CD4-positive, alpha-beta T cell treated with Interleukin-6 for 4 hours (primary cell): ENCODE measurements around the gene GRAMD1A.
A peak's percentile ranks its signal among the peaks of the same experiment; 100 is the strongest.
"Not testable (repeated sequence)": the region's sequence is repeated elsewhere in the genome, so short reads cannot be mapped to it uniquely, and the experiment has no call there.

Experiments used
- DNase-seq: peaks from one replicate; pipeline ENCODE4 v3.0.0-alpha.2; 2020; ENCODE audit warnings: mixed read lengths

GRAMD1A gene

GRCh38 chr19:35038623-35039512, 38.7 kb downstream of the GRAMD1A start:
- no peak for DNase-seq

GRCh38 chr19:35039881-35040825, 40.0 kb downstream of the GRAMD1A start:
- peak; percentile 31 for DNase-seq

GRCh38 chr19:35040826-35041547, 40.9 kb downstream of the GRAMD1A start:
- DNase-seq, result peak; percentile 60

GRCh38 chr19:35041548-35042055, 41.5 kb downstream of the GRAMD1A start, which contains the start of gene HPN:
TSS of gene HPN (plus strand) at chr19:35041721. CDS start at chr19:35042507, 786 bp downstream.
- no peak for DNase-seq

GRCh38 chr19:35042056-35042730, 42.1 kb downstream of the GRAMD1A start:
- no peak for DNase-seq

GRCh38 chr19:35042954-35043604, 43.0 kb downstream of the GRAMD1A start:
- no peak for DNase-seq

- no peak for DNase-seq
These were observed 43.8 kb downstream of the GRAMD1A start for GRCh38 chr19:35043906-35044305.

GRCh38 chr19:35044317-35045117, 44.4 kb downstream of the GRAMD1A start:
- peak; percentile 69 for DNase-seq

GRCh38 chr19:35045667-35046300, 45.7 kb downstream of the GRAMD1A start:
- DNase-seq, result peak; percentile 38

GRCh38 chr19:35046461-35046860, 46.3 kb downstream of the GRAMD1A start:
- no peak for DNase-seq

GRCh38 chr19:35048911-35049411, 48.8 kb downstream of the GRAMD1A start:
- no peak for DNase-seq

- DNase-seq, result no peak
These were observed 49.3 kb downstream of the GRAMD1A start for GRCh38 chr19:35049456-35049855.

GRCh38 chr19:35050662-35051061, 50.5 kb downstream of the GRAMD1A start:
- not testable (repeated sequence) for DNase-seq

- DNase-seq, result not testable (repeated sequence)
These were observed 51.1 kb downstream of the GRAMD1A start for GRCh38 chr19:35051268-35051667.

GRCh38 chr19:35051796-35052195, 51.7 kb downstream of the GRAMD1A start:
- DNase-seq, result no peak

- no peak for DNase-seq
These were observed 52.6 kb downstream of the GRAMD1A start for GRCh38 chr19:35052599-35053190.

- no peak for DNase-seq
These were observed 53.7 kb downstream of the GRAMD1A start for GRCh38 chr19:35053667-35054293.

GRCh38 chr19:35054626-35055025, 54.5 kb downstream of the GRAMD1A start:
- no peak for DNase-seq

GRCh38 chr19:35055715-35056179, 55.6 kb downstream of the GRAMD1A start:
- peak; percentile 10 for DNase-seq
